ENCODE measurements around the gene OSBPL3. TPM values are rescaled to one million over a fixed set of nuclear protein-coding genes. Genes with fewer than 3 reads are reported as not detected.
A peak's percentile ranks its signal among the peaks of the same experiment; 100 is the strongest.
"Not testable (repeated sequence)": the region's sequence is repeated elsewhere in the genome, so short reads cannot be mapped to it uniquely, and the experiment has no call there.

OSBPL3 gene
- total RNA-seq, 1 experiment from 2014 or later: 8.6 TPM

DNA sequence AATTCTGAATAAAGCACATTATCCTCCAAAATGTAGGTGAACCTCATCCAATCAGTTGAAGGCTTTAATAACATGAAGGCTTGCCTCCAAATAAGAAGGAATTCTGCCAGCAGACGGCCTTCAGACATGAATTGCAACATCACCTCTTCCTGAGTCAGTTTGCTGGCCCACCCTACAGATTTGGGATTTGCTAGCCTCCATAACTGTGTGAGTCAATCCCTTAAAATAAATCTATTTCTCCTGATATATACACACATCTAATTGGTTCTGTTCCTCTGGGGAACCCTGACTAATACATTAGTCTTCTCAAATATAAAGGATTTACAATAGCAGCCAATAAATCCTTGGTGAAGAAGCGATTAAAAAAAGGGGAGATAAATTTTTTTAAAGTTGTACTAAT, 34.8 kb upstream of the OSBPL3 start:
- Histone ChIP-seq H3K23me2 (ENCODE audit: insufficient read length, low read depth, low read length, poor library complexity, severe bottlenecking) (no peaks in the 10 kb centered on the region), H3K4me2 (ENCODE audit: insufficient read depth, insufficient read length, low read length) (no peak overlapping the region), H3K4ac (ENCODE audit: low read depth, low read length) (no peak overlapping the region), H3K27me3 (ENCODE audit: insufficient read depth, low read length) (no peaks in the 10 kb centered on the region), H3T11ph (ENCODE audit: low read length) (no peak overlapping the region), H3K18ac (ENCODE audit: insufficient read length, low read depth, low read length) (no peak overlapping the region), H3K23ac (ENCODE audit: insufficient read length, low read depth, low read length) (no peak overlapping the region), H2BK120ac (ENCODE audit: low read depth, low read length, poor library complexity, severe bottlenecking) (no peak overlapping the region), H3K27ac (ENCODE audit: insufficient read length, low read depth, low read length) (no peak overlapping the region), H2BK15ac (ENCODE audit: low read depth, low read length) (no peak overlapping the region), H3K56ac (ENCODE audit: insufficient read length, low read depth, low read length) (no peak overlapping the region), H2BK20ac (ENCODE audit: low read depth, low read length, poor library complexity, severe bottlenecking) (no peak overlapping the region), H2AK5ac (ENCODE audit: insufficient read length, low read length) (no peak overlapping the region), H3K9me3 (ENCODE audit: control insufficient read depth, low read depth, low read length) (no peaks in the 10 kb centered on the region), H3K14ac (ENCODE audit: insufficient read depth, low read length) (no peak overlapping the region), H4K91ac (ENCODE audit: insufficient read length, low read depth, low read length) (no peak overlapping the region), H3K9ac (ENCODE audit: extremely low read depth, insufficient read length, low read length) (no peak overlapping the region), H3K79me2 (ENCODE audit: insufficient read depth, low read length) (no peaks in the 10 kb centered on the region), H2BK12ac (ENCODE audit: insufficient read length, low read depth, low read length) (no peak overlapping the region), H3K79me1 (ENCODE audit: insufficient read depth, low read depth, low read length, poor library complexity, severe bottlenecking) (no peaks in the 10 kb centered on the region), H2AFZ (ENCODE audit: low read length) (no peak overlapping the region), H3K4me1 (ENCODE audit: insufficient read depth, low read length) (no peaks in the 10 kb centered on the region; the same call in 1 of the 2 replicates), H4K5ac (ENCODE audit: insufficient read length, low read depth, low read length) (no peak overlapping the region), H2BK5ac (ENCODE audit: insufficient read length, low read length) (no peak overlapping the region), H4K8ac (replicated peaks; ENCODE audit: insufficient read length, low read depth, low read length) (no peak overlapping the region), H4K20me1 (ENCODE audit: control insufficient read depth, insufficient read depth, insufficient read length) (no peaks in the 10 kb centered on the region)
- TF ChIP-seq CTCF (conservative IDR thresholded peaks at IDR 0.05): no peak
- H3K36me3 Mint-ChIP-seq (ENCODE audit: insufficient read depth in 1 of 3, low read depth in 3 of 3): peaks cover 0 to 3% (median 0%) of the 10 kb centered on the region in 3 experiments; a peak in 1 of 7 replicates
- no peak overlapping the region for H3K4me3 Mint-ChIP-seq
- no peaks in the 10 kb centered on the region for H3K27me3 Mint-ChIP-seq (ENCODE audit: low read depth)
- no peak for DNase-seq
- peaks cover 8 to 9% of the 10 kb centered on the region in 2 experiments; a peak in 4 of 5 replicates for H3K9me3 Mint-ChIP-seq
- no peak overlapping the region for H3K27ac Mint-ChIP-seq
- H3K4me1 Mint-ChIP-seq: peaks cover 5 to 9% of the 10 kb centered on the region in 2 experiments
- WGBS (ENCODE audit: extremely low coverage, insufficient read length, low lambda C conversion rate): no CpG with 5 or more reads among the region's 2 CpGs

GRCh38 chr7:25012710-25013109, 32.7 kb upstream of the OSBPL3 start:
- H2BK120ac ChIP-seq (ENCODE audit: low read depth, low read length, poor library complexity, severe bottlenecking); H3K4me3 Mint-ChIP-seq; H2AFZ ChIP-seq (ENCODE audit: low read length); H3K4me2 ChIP-seq (ENCODE audit: insufficient read depth, insufficient read length, low read length); H3K4me1 Mint-ChIP-seq; H2AK5ac ChIP-seq (ENCODE audit: insufficient read length, low read length); H3K56ac ChIP-seq (ENCODE audit: insufficient read length, low read depth, low read length); H3K4ac ChIP-seq (ENCODE audit: low read depth, low read length); H3K79me1 ChIP-seq (ENCODE audit: insufficient read depth, low read depth, low read length, poor library complexity, severe bottlenecking); H3K27me3 ChIP-seq (ENCODE audit: insufficient read depth, low read length); H2BK15ac ChIP-seq (ENCODE audit: low read depth, low read length); DNase-seq; H3K14ac ChIP-seq (ENCODE audit: insufficient read depth, low read length); H3T11ph ChIP-seq (ENCODE audit: low read length); H3K9me3 ChIP-seq (ENCODE audit: control insufficient read depth, low read depth, low read length); H3K18ac ChIP-seq (ENCODE audit: insufficient read length, low read depth, low read length); H3K27me3 Mint-ChIP-seq (ENCODE audit: low read depth); H3K27ac ChIP-seq (ENCODE audit: insufficient read length, low read depth, low read length); H4K5ac ChIP-seq (ENCODE audit: insufficient read length, low read depth, low read length); H3K23me2 ChIP-seq (ENCODE audit: insufficient read length, low read depth, low read length, poor library complexity, severe bottlenecking); H3K79me2 ChIP-seq (ENCODE audit: insufficient read depth, low read length); H4K20me1 ChIP-seq (ENCODE audit: control insufficient read depth, insufficient read depth, insufficient read length); H3K23ac ChIP-seq (ENCODE audit: insufficient read length, low read depth, low read length); H4K91ac ChIP-seq (ENCODE audit: insufficient read length, low read depth, low read length); H3K4me1 ChIP-seq (ENCODE audit: insufficient read depth, low read length); H2BK20ac ChIP-seq (ENCODE audit: low read depth, low read length, poor library complexity, severe bottlenecking); H2BK5ac ChIP-seq (ENCODE audit: insufficient read length, low read length); H3K36me3 Mint-ChIP-seq (ENCODE audit: insufficient read depth in 1 of 3, low read depth in 3 of 3); H2BK12ac ChIP-seq (ENCODE audit: insufficient read length, low read depth, low read length); H3K9ac ChIP-seq (ENCODE audit: extremely low read depth, insufficient read length, low read length); H4K8ac ChIP-seq (replicated peaks; ENCODE audit: insufficient read length, low read depth, low read length): not testable (repeated sequence)
- WGBS (ENCODE audit: extremely low coverage, insufficient read length, low lambda C conversion rate): no CpG with 5 or more reads among the region's 3 CpGs
- Mint-ChIP-seq H3K9me3 (peaks cover 9 to 12% of the 10 kb centered on the region in 2 experiments), H3K27ac (peak overlapping the region in 1 of 3 experiments; percentile 25; a peak in 1 of 7 replicates)

Data from H9 (cell line).